Activated CD4-positive, alpha-beta T cell treated with anti-CD3 and anti-CD28 coated beads, Interleukin-2, Interleukin-6, amounts not matched to agents 100 ng/mL and 50 ng/mL, durations not matched to agents 16 hours and 8 hours (primary cell): Measurements from ENCODE around the gene CRYAB.
A peak's percentile ranks its signal among the peaks of the same experiment; 100 is the strongest.
"Not testable (repeated sequence)": the region's sequence is repeated elsewhere in the genome, so short reads cannot be mapped to it uniquely, and the experiment has no call there.

Experiments used
- DNase-seq: peaks from one replicate; pipeline ENCODE4 v3.0.0-alpha.2; 2020

Gene CRYAB

DNA sequence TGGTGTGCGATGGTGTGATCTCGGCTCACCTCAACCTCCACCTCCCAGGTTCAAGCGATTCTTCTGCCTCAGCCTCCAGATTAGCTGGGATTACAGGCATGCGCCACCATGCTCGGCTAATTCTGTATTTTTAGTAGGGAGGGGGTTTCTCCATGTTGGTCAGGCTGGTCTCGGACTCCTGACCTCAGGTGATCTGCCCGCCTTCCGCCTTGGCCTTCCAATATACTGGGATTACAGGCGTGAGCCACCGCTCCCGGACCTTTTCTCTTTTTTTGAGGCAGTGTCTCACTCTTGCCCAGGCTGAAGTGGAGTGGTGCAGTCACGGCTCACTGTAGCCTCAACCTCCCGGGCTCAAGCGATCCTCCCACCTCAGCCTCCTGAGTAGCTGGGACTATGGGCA, 21.6 kb upstream of the CRYAB start:
- DNase-seq = not testable (repeated sequence)

DNA sequence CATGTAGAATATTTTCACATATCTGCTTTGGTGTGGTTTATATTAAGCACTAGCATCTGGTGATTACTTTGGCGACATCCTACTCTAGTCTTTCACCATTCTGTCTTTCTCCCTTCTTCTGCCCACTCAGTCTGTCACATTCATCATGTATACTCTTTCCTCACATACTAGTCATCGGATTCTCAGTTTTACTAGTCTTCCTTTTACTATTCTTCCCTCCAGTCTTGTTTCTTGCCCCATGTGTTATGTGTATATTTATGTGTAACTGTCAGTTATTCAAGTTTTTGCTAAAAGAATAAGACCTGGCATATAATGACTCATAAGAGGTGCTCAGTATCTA, 21.0 kb upstream of the CRYAB start:
- DNase-seq = peak; percentile 72

DNA sequence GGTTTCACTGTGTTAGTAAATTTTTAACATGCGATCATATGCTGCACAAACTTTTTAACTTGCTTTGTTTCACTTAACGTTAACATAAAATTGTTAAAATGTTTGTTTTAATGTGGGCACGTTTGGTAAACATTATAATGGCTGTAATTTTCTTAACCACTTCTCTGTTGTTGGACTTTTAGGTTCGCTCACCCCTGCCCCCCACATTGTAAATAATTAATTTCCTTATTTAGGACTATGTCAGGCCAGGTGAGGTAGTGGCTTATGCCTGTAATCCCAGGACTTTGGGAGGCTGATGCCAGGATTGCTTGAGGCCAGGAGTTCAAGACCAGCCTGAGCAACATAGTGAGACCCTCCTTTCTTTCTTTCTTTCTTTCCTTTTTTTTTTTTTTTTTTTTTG, 18.9 kb upstream of the CRYAB start:
- no peak for DNase-seq

DNA sequence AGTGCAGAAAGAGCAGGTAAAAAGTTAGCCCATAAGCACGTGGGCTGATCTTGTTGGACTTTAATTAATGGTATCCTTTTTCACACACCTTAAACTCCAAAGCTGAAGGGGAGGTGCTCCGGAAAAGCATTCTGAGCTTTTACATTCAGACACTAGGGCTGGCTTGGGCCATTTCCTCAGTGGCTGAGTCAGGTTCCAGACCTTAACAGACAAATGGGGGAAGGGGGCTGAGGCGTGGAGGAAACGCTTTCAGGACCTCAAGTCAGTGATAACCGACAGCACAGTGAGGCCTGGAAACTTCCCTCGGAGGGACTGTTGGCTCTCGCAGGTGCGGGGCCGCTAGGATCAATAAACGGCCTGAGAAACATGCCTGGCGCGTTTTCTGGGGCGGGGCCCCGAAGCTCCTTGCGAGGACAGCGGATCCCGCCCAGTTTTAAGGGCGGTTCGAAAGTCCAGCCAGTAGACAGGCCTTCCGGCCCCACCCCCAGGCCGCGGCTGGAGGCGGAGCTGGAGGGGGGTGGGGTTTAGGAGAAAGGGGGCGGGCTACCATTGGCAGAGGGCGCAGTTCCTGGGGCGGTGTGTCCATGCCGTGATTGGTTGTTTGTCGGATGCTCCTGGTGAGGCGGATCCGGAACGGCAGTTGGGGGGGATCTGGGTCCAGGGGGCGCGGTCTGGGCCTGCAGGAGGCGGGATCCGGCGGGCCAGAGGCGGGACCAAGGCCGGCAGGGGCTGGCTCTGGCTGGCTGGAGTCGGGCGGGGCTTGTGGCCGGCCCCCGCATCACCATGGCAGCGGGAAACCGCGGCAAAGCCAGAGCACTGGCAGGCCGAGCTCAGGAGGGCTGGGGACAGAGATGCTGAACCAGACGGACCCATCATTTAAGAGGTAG, 15.2 kb upstream of the CRYAB start:
- peak; percentile 97 for DNase-seq

DNA sequence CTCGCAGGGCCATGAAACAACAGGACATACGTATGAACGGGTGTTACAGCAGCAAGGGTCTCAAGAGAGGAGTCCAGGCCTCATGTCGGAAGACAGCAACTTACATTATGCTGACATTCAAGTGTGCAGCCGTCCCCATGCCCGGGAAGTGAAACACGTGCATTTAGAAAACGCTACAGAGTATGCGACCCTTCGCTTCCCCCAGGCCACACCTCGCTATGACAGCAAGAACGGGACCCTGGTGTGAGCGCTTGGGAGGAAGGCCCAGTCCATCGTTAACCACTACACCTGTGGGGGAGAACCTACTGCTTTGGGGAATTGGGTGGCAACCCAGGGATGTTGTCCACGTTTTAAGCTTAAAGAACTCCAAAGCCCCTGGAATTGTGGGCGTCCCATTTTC, 14.4 kb upstream of the CRYAB start:
- DNase-seq = no peak

DNA sequence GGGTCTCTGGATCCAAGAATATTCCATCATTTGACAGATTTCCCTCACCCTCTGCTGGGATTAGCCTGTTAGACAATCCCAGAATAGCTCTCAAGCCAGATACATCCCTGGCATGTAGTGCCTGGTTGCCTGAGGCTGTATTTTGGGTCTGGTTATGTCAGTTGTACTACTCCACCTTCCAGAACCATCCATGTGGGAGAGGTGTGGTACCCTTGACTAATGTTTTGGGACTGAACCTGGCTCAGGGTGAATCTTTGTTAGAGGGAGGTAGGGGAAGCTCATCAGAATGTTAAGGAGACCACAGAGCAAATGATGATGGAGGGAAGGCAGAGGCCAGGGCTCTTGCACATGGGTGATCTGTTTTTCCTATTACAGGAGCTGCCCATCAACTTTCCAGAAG, 12.4 kb upstream of the CRYAB start:
- no peak for DNase-seq

DNA sequence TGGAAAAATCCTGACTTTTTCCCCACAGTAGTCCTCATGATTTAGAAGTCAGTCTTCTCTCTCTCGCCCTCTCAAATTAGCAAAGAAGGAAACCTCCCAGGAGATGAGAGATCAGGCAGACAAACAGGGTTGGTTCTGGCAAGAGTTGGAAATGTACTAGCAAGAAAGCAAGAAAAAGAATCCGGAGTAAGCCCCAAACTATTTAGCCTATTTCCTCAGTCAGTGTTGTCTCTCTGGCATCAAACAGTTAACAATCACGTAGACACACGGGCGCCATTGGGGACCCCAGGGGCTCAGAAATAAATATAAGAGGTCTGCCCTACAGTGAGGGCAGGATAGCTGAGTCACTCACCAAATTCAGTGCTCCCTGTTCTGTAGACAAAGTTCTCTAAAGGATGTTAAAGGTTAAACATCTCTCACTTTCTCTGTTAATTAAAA, 11.8 kb upstream of the CRYAB start:
- no peak for DNase-seq

DNA sequence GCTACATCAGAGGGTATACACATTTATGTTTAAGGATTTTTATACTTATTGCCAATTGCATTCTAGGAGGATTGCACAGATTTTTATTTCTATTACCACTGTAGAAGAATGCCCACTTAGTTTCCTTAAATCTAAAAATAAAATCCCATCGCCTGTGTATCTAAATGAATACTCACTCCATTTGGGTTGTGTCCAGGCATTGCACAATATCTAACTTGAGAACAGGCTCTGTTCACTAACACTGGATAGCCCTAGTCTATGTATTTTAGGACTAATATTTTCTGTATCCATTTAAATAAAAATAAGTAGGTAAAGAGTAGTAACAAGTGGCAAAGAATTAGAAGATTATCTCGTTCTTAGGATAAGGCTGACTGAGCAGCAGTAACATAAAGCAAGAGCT, 11.2 kb upstream of the CRYAB start:
- no peak for DNase-seq

DNA sequence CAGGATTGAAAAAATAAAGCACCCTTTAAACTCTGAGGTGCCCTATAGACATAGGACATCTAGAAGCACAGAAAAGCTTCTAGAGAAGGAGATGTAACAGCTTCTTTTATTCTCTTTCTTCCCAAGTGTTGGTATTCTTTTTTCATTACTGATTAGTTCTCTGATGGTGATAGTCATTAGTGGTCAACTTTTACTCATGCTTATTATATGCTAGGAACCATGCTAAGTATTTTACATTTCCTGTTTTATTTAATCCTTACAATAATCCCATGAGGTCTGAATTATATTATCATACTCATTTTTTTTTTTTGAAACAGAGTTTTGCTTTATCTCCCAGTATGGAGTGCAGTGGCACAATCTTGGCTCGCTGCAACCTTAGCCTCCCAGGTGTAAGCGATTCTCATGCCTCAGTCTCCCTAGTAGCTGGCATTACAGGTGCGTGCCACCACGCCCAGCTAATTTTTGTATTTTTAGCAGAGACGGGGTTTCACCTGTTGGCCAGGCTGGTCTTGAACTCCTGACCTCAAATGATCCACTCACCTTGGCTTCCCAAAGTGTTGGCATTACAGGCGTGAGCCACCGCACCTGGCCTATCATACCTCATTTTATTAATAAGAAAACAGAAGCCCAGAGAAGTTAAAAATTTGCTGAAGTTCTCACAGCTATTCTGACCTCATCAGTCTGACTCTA, 10.1 kb upstream of the CRYAB start:
- DNase-seq = no peak

DNA sequence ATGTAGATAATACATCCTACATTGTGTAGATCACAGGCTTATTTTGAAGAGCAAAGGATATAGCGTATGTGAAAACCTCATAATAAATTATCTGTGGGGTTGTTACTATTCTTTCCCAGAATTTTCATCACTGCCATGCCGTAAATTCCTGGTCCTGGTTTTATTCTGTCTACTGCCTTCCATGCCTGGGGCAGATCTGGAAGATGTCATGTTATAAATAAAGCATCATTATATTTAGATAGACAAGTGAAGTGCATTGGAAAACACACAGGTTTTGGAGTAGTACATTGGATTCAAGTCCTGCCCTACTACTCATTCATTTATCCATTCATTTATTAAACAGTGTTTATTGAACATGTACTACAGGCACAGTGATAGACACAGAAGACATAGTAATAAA, 9.3 kb upstream of the CRYAB start:
- no peak for DNase-seq

DNA sequence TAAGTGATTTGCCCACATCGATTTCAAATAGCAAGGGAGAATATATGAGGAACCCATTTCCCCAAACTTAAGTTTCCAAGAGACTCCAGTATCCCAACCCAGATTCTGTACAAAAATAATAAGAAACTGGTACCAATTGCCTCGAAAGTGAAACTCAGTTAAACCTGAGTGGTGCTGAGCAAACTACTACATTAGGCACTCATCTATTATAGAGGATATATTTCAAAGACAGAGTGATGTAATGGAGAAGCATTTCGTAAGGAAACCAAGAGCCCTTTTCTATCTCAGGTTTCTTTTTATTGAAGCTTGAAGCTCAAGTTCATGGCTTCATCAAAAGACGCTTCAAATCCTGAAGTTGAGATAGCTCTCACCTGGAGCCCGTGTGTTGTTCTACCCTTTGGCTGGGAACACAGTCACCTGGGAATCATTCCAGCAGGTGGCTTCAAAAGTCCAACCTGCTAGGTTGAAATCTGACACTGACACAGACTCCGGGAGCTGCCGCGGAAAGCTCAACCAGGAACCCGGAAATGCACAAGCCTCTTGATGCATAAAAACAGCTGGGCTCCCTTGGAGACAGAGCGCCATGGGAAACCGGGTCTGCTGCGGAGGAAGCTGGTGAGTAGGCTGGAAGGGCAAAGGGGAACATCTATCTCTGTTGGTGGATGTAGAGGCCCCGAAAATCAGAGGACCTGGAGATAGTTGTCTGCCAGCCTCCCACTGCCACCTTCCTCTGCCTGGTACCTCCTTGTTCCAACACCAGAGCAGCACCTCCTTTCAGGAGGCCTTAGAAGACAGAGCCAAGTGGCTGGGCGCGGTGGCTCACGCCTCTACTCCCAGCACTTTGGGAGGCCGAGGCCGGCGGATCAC, 7.1 kb upstream of the CRYAB start, which contains the start of gene C11orf52:
Gene C11orf52, plus strand, starts transcription at position 524 of the 867 bp plus-strand sequence. Its CDS starts 60 bp downstream, at position 584.
- no peak for DNase-seq

DNA sequence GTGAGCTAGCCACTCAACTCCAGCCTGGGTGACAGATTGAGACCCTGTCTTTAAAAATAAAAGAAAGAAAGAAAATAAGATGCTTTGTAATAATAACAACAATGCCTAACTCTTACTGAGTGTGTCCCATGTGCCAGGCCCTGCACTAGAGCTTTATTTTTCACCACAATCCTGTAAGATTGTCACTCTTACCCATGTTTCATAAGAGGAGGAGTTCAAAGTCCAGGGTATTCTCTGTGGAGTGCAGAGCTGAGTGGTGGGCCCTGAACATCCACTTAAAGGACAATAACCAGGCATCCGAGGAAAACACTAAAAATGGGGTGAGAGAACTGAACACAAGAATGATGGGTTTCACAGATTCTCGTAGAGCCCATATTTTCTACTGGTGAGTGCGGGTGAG, 6.2 kb upstream of the CRYAB start:
- DNase-seq = no peak

DNA sequence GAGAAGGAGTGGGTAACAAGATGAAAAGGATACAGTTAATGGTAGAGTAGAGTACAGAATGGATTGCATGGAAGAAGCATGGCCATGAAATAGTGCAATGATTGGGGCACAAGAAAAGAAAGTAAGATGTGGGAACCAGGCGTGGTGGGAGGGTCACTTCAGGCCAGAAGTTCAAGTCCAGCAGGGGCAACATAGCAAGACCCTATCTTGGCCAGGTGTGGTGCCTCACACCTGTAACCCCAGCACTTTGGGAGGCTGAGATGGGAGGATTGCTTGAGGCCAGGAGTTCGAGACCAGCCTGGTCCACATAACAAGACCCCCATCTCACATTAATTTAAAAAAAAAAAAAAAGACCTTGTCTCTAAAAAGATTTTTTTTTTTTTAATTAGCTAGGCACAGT, 5.7 kb upstream of the CRYAB start:
- no peak for DNase-seq

DNA sequence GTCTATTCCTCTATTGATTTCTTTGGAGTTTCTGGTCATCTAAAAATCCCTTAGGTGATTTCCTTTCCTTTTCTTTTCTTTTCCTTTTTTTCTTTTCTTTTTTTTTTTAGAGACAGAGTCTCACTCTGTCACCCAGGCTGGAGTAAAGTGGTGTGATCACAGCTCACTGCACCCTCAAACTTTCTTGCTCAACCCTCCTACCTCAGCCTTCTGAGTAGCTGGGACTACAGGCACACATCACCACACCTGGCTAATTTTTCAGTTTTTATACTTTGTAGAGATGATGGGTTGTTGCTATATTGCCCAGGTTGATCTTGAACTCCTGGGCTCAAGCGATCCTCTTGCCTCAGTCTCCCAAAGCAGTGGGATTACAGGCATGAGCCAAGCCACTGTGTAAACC, 5.2 kb upstream of the CRYAB start:
- no peak for DNase-seq

DNA sequence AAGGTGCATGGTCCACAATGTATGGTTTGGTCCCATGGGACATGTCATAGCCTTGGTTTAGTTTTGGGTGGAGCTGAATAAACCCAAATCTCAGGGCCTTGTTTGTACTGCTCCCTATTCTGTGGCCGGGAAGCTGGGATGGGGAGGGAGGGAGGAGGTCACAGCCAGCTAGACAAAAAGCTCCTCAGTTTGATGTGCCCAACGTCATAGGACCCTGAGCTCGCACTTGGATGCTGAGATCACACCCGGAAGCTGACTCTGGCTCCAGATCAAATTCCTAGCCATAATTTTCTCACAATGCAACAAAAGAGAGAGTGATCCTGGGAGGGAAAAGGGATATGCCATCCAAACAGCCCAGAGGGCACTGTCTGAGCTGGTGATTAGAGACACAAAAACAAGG, 2.4 kb upstream of the CRYAB start:
- no peak for DNase-seq

DNA sequence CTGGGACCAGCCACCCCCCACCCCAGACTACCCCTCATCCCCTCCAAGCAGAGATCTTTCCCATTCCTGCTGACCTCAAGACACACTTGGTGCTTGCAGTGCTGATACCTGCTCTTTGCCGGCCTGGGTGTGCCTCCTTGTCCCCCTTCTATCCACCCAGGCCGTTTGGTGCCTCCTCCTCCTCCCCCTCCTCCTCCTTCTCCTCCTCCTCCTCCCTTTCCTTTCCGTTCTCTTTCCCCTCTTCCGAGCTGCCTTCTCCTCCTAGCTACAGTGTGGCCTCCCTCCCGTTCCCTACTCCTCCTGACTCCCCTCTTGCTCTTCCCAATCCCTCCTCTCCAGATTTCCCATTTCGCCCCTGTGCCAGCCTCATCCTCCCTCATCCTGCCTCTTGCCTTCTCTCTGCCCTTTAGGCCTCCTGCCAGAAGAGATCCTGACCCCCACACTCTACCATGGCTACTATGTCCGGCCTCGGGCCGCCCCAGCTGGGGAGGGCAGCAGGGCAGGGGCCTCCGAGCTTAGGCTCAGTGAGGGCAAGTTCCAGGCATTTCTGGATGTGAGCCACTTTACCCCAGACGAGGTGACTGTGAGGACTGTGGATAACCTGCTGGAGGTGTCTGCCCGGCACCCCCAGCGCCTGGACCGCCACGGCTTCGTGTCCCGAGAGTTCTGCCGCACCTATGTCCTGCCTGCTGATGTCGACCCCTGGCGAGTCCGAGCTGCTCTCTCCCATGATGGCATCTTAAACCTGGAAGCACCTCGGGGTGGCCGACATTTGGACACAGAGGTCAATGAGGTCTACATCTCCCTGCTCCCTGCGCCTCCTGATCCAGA, 1.7 kb upstream of the CRYAB start:
- no peak for DNase-seq

DNA sequence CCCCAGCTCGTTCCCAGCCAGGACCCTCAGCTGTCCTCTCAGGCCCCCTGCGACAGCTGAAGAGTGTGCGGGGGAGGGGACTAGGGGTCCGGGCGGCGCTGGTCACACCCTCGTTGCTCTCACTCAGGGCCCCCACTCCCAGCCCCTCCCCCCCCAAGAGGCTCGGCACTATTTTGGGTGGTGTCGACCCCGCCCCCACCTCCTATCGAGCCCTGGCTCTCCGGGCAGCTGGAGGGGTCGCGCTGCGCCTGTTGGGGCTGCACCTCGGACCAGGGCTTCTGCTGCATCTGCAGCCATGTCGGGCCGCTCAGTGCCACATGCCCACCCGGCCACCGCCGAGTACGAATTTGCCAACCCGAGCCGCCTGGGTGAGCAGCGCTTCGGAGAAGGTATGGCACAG, 965 bp upstream of the CRYAB start, which contains the start of gene HSPB2:
Gene HSPB2, plus strand, starts transcription at position 200 of the 400 bp plus-strand sequence. Its CDS starts 96 bp downstream, at position 296.
- no peak for DNase-seq

DNA sequence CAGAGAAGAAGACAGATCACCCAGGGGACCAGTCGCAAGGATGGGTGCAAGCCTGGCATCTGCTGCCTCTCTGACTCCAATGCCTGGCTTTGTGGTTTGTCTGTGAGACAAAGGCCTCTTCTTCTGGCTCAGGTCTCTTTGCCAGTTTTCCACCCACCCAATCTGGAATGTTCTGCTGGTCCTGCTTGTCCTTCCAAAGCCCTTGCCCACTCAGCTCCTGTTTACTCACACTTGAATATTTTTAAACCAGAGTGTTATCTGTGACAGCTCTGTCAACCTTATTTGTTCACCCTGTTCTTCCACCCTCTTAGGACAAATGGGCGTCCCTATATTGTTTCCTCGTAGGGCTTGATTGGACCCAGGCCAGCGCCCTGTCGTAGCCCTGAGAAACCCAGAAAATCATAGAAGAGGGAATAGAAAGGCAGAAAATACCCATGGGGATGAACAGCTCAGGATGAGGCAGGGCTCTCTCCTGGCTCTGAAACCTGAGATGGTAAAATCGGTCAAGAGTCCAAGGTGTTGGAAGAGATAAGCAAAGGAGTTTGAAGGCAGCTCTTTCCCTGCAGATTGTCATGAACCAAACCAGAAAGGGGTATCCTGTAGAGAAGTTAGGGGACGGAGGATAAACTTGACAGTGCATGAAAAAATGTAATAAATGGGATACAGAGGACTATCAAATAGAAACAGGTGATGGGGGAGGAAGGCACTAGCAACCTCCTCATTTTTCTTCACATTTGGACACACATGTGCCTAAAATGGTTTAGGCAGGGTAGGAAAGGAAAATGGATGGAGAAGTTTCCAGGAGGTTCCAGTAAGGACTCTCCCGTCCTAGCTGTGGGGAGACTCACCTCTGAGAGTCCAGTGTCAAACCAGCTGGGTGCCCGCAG, 651 bp downstream of the CRYAB start:
- no peak for DNase-seq

DNA sequence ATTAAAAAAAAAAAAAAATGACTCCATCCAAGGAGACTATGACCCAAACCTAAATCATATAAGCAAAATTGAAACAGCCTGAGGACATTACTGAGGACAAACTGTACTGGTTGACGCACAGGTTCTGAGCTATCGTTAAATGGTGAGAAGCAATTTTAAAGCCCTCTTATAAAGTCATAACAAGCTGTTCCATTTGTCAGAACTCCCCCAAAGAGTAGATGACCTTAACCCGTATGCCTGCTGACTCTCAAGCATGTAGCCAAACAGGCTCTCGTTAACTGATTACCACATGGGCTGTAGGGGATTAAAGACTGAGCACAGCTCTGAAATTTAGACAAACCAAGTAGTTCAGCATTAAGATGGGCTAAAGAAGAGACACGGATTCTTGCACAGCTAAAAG, 2.2 kb downstream of the CRYAB start:
- no peak for DNase-seq

DNA sequence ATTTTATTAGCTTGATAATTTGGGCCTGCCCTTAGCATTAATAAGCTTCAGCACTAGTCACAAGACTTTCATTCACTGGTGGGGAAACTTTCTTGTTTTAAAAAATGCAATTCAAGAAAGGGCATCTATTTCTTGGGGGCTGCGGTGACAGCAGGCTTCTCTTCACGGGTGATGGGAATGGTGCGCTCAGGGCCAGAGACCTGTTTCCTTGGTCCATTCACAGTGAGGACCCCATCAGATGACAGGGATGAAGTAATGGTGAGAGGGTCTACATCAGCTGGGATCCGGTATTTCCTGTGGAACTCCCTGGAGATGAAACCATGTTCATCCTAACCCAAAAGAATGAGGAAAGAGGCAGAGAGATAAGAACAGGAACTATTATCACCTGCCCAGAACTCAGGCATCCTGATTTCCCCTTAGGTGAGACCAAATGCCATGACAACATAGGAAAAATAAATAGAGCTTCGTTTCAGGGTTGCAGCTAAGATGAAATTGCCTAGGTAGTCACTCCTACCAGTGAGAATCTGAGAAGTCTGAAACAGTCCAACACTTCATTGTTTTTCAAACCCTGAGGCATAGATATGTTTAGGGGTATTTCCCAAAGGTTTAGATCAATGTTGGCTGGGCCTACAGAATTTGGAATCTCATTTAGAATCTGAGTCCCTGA, 2.8 kb downstream of the CRYAB start:
- no peak for DNase-seq

DNA sequence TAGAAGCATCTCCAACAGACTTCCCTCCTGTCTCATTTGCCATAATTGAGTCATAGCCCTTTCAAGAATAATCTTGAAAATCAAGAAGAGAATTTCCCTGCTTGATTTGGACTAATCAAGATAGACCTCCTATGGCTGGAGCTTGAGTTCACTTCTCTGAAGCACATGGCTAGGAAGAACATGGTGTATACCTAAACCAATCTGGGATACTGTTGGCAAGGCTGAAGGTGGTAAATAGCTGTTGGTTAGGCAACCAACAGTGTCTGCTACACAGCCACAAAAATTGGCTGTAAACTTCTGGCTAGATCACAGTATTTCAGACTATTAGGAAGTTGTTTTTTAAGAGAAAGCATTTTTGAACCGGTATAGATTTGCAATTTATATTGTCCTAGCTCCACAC, 4.9 kb downstream of the CRYAB start:
- DNase-seq = no peak
